DMS114 treated with DMSO at 0.1 percent for 48 hours (cell line): ENCODE results near the gene NLRP7.
"Not testable (repeated sequence)": the region's sequence is repeated elsewhere in the genome, so short reads cannot be mapped to it uniquely, and the experiment has no call there.

ENCODE experiments used
- DNase-seq: peaks from one replicate; lab custom pipeline; 2025; ENCODE audit not compliant: unreplicated experiment; lab: John Stamatoyannopoulos, UW

The NLRP7 gene

GRCh38 chr19:54947381-54947780 is at the start of gene NLRP7:
NLRP7 (minus strand) TSS chr19:54947530.
- DNase-seq: no peak

DNA sequence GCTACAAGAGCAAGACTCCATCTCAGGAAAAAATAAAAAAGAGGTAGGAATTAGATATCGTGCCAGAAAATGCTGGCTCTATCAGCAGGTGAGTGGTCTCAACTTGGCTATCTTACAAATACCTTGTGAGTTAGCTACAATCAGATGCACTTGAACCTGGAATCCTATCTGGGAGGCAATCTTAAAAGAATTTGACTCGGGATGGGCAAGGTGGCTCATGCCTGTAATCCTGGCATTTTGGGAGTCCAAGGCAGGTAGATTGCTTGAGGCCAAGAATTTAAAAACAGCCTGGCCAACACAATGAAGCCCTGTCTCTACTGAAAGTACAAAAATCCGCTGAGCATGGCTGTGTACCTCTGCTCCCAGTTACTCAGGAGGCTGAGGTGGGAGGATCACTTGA is 48.2 kb upstream of the NLRP7 start:
- no peak for DNase-seq

DNA sequence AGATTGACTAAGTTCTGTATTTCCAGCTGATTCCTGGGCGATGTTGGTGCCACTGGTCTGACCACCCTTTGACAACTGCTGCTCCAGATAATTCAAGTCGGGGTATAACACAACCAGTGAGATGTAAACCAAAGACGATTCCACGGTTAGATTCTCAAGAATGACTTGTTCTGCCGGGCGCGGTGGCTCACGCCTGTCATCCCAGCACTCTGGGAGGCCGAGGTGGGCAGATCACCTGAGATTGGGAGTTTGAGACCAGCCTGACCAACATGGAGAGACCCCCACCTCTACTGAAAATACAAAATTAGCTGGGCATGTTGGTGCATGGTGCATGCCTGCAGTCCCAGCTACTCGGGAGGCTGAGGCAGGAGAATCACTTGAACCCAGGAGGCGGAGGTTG is 42.2 kb upstream of the NLRP7 start:
- not testable (repeated sequence) for DNase-seq

DNA sequence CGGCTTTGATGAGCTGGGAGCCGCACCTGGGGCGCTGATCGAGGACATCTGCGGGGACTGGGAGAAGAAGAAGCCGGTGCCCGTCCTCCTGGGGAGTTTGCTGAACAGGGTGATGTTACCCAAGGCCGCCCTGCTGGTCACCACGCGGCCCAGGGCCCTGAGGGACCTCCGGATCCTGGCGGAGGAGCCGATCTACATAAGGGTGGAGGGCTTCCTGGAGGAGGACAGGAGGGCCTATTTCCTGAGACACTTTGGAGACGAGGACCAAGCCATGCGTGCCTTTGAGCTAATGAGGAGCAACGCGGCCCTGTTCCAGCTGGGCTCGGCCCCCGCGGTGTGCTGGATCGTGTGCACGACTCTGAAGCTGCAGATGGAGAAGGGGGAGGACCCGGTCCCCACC is 35.2 kb upstream of the NLRP7 start:
- DNase-seq: not testable (repeated sequence)

DNA sequence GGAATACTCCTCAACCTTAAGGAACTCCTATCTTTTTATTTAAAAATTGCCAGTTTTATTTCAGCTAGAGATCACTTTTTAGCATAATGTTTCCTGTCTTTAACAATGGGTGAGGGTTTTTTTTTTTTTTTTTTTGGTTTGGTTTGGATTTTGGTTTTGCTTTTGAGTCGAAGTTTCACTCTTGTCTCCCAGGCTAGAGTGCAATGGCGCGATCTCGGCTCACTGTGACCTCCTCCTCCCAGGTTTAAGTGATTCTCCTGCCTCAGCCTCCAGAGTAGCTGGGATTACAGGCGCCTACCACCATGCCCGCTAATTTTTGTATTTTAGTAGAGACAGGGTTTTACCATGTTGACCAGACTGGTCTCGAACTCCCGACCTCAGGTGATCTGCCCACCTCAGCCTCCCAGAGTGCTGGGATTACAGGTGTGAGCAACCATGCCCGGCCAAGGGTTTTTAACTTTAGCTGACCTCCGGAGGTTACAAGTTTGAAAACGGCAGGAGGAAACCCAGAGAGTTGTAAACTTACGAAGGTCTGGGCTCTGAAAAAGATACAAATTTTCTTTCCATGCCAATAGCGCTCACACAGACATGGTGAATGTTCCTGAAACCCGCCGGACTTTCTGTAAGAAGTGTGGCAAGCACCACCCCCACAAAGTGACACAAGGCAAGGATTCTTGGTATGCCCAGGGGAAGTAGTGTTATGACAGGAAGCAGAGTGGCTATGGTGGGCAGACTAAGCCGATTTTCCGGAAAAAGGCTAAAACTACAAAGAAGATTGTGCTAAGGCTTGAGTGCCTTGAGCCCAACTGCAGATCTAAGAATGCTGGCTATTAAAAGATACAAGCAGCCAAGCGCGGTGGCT is 26.1 kb upstream of the NLRP7 start:
- DNase-seq: not testable (repeated sequence)

DNA sequence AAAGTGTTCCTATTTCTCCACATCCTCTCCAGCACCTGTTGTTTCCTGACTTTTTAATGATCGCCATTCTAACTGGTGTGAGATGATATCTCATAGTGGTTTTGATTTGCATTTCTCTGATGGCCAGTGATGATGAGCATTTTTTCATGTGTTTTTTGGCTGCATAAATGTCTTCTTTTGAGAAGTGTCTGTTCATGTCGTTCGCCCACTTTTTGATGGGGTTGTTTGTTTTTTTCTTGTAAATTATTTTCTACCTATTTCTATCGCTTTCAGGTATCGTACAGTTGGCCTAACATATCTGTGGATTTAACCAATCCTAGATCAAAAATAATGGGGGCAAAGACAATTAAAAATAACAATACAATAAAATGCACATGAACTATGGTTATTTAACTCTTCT is 24.1 kb upstream of the NLRP7 start:
- not testable (repeated sequence) for DNase-seq

DNA sequence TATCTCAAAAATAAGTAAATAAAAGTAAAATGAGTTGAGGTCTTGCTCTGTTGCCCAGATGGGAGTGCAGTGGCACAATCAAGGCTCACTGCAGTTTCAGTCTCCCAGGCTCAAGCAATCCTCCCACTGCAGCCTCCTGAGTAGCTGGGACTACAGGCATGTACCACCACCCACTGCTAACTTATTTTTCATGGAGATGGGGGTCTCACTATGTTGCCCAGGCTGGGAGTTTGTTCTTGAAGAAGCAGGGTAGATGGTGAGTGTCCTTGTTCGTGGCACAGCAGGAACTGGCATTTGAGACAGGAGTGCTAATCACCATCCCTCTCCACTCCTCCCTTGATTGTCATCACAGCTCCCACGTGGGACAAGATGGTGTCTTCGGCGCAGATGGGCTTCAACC is 22.3 kb upstream of the NLRP7 start:
- no peak for DNase-seq

- DNase-seq: no peak
These were observed 20.3 kb upstream of the NLRP7 start for GRCh38 chr19:54967611-54968010.

DNA sequence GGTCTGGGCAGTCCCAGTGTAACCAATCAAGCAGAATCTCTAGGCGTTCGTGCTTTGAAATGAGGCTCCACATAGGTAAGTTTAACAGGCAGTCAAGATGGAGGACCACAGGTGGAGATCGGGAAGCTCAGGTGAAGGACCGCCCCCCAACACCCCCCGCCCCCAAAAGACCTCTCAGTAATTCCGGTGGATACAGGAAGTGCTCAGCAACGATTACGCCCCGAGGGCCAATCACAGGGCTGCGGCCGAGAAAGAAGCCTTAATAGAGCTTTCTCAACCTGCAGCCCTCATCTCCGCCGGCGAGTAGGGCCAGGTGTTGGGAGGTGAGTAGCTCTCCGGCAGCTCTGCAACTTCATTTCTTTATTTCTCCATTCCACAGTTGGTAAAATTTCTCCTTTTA is 17.7 kb upstream of the NLRP7 start:
- not testable (repeated sequence) for DNase-seq

DNA sequence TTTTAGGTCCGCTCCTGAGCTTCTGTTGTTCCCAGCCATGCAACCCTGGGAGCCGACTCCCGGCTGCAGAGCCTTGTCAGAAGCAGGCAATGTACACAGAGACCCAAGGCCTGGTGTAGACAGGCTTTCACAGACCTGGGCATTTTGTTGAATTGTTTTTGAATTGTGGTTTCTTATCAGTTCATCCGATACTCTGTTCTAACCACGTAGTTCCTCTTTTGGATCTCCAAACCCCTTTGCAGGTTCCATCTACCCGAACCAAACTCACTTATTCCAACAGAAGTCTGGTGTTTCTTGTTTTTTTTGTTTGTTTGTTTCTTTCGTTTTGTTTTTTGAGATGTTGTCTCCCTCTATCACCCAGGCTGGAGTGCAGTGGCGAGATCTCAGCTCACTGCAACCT is 12.5 kb upstream of the NLRP7 start:
- DNase-seq: no peak

- no peak for DNase-seq
These were observed 8.0 kb upstream of the NLRP7 start for GRCh38 chr19:54955376-54955775.

DNA sequence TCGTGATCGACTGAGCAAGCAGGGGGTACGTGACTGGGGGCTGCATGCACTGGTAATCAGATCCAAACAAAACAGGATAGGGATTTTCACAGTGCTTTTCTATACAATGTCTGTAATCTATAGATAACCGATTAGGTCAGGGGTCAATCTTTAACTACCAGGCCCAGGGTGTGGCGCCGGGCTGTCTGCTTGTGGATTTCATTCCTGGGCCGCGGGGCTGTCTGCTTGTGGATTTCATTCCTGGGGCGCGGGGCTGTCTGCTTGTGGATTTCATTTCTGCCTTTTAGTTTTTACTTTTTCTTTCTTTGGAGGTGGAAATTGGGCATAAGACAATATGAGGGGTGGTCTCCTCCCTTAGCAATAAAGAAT is 6.0 kb upstream of the NLRP7 start:
- not testable (repeated sequence) for DNase-seq

GRCh38 chr19:54952591-54953344 is 5.4 kb upstream of the NLRP7 start:
- DNase-seq: no peak

GRCh38 chr19:54950580-54950979 is 3.2 kb upstream of the NLRP7 start:
- not testable (repeated sequence) for DNase-seq

- no peak for DNase-seq
These were observed 2.1 kb upstream of the NLRP7 start for GRCh38 chr19:54949412-54949811.

- DNase-seq: not testable (repeated sequence)
These were observed 3.5 kb downstream of the NLRP7 start for GRCh38 chr19:54943772-54944361.

- DNase-seq: not testable (repeated sequence)
These were observed 7.8 kb downstream of the NLRP7 start for GRCh38 chr19:54939538-54939937.

- DNase-seq: no peak
These were observed 8.4 kb downstream of the NLRP7 start for GRCh38 chr19:54938906-54939305.

GRCh38 chr19:54937926-54938325 is 9.4 kb downstream of the NLRP7 start:
- no peak for DNase-seq

GRCh38 chr19:54928299-54928698 is 19.0 kb downstream of the NLRP7 start:
- peak; percentile 26 for DNase-seq

DNA sequence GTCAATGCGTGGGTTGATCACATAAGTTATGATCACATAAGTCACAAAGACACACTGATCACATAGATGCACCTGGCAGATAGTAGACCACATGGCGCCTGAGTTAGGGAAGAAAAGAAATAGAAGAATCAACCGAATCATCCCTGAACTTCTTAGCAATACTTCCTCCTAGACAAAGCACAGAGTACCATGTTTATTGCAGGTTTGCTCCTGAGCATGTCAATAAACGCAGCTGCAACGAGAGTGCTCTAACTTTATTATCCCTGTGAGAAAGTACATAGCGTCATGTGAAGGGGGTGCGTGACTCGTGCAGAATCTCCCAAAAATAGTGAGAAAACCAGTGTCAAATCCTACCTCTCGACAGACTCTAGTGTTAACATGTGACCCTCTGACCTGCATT is 24.1 kb downstream of the NLRP7 start:
- DNase-seq: no peak

- no peak for DNase-seq
These were observed 26.2 kb downstream of the NLRP7 start for GRCh38 chr19:54921082-54921481.
